HG02970 (cell line): Measurements from ENCODE around the gene PALLD.
"Not testable (repeated sequence)": the region's sequence is repeated elsewhere in the genome, so short reads cannot be mapped to it uniquely, and the experiment has no call there.

Source experiments
- ATAC-seq: cut with Tn5 transposase; IDR thresholded peaks from one replicate; pipeline ENCODE4 v1.9.1; 2021; ENCODE audit warnings: mild to moderate bottlenecking, moderate library complexity, moderate number of reproducible peaks; ENCODE audit not compliant: unreplicated experiment, low FRiP score

PALLD gene

GRCh38 chr4:168802222-168802621 is 305.4 kb downstream of the PALLD start:
- ATAC-seq: no peak

- not testable (repeated sequence) for ATAC-seq
Measured at GRCh38 chr4:168803052-168803451, 306.2 kb downstream of the PALLD start.

- no peak for ATAC-seq
Measured at GRCh38 chr4:168803732-168804131, 306.9 kb downstream of the PALLD start.

- ATAC-seq: no peak
Measured at GRCh38 chr4:168804146-168804545, 307.3 kb downstream of the PALLD start.

- no peak for ATAC-seq
Measured at GRCh38 chr4:168805341-168805740, 308.5 kb downstream of the PALLD start.

- not testable (repeated sequence) for ATAC-seq
Measured at GRCh38 chr4:168806247-168806646, 309.4 kb downstream of the PALLD start.

- ATAC-seq: no peak
Measured at GRCh38 chr4:168811207-168811606, 314.4 kb downstream of the PALLD start.

GRCh38 chr4:168811786-168812651 is 315.2 kb downstream of the PALLD start:
- no peak for ATAC-seq

- ATAC-seq: no peak
Measured at GRCh38 chr4:168812806-168813205, 316.0 kb downstream of the PALLD start.

- ATAC-seq: no peak
Measured at GRCh38 chr4:168813890-168814289, 317.0 kb downstream of the PALLD start.

- no peak for ATAC-seq
Measured at GRCh38 chr4:168815379-168816345, 318.8 kb downstream of the PALLD start.

- ATAC-seq: no peak
Measured at GRCh38 chr4:168817370-168817769, 320.5 kb downstream of the PALLD start.

- ATAC-seq: no peak
Measured at GRCh38 chr4:168822481-168822880, 325.6 kb downstream of the PALLD start.

- no peak for ATAC-seq
Measured at GRCh38 chr4:168825975-168826374, 329.1 kb downstream of the PALLD start.

GRCh38 chr4:168826620-168827019 is 329.8 kb downstream of the PALLD start:
- no peak for ATAC-seq

GRCh38 chr4:168830777-168831512 is 334.1 kb downstream of the PALLD start:
- ATAC-seq: no peak

GRCh38 chr4:168831585-168831918 is 334.7 kb downstream of the PALLD start:
- no peak for ATAC-seq

GRCh38 chr4:168831919-168832762 is 335.3 kb downstream of the PALLD start:
- ATAC-seq: peak; percentile 85

GRCh38 chr4:168832763-168833575 is 336.1 kb downstream of the PALLD start:
- no peak for ATAC-seq
